A673 (cell line): ENCODE results near the gene NXPH3. TPM values are rescaled to one million over a fixed set of nuclear protein-coding genes. Genes with fewer than 3 reads are reported as not detected.

Experiments used
- BruUV-seq: library from RNA; stranded (reverse); fragments of 400-500 nt; replicated peaks from 2 replicates; lab custom pipeline; 2021; lab: Mats Ljungman, UMichigan
- CTCF ChIA-PET: fragments of 300-600 bp; sonication (Branson Sonifier 250); formaldehyde crosslinking; loops from one replicate; lab custom pipeline; 2022; ENCODE audit warnings: antibody characterized with exemption; lab: Charles Lee
- POLR2A ChIA-PET: fragments of 300-600 bp; sonication (Branson Sonifier 250); formaldehyde crosslinking; loops from one replicate; lab custom pipeline; 2022; ENCODE audit warnings: antibody characterized with exemption; ENCODE audit not compliant: low non-redundant PET; lab: Charles Lee
- DNase-seq: peaks from one replicate; pipeline ENCODE4 v3.0.0-alpha.2; 2015; ENCODE audit warnings: low spot score
- H3K27ac ChIP-seq: fragments of 200-600 bp; sonication (generic); 2 replicates; pipeline ENCODE4 v1.5.1; 2016; ENCODE audit warnings: mixed run types, low read depth, mild to moderate bottlenecking, mixed read lengths, antibody characterized with exemption, low read length; ENCODE audit not compliant: poor library complexity, severe bottlenecking
- H3K27me3 ChIP-seq: fragments of 200-600 bp; sonication (generic); replicated peaks from 2 replicates; pipeline ENCODE4 v1.6.1; 2017; ENCODE audit warnings: mixed run types, low read depth, mild to moderate bottlenecking, mixed read lengths, antibody characterized with exemption, low read length; ENCODE audit not compliant: insufficient read depth, poor library complexity
- H3K36me3 ChIP-seq: fragments of 200-600 bp; sonication (generic); 2 replicates; pipeline ENCODE4 v1.6.1; 2016; ENCODE audit warnings: mixed run types, mild to moderate bottlenecking, mixed read lengths, antibody characterized with exemption, low read length; ENCODE audit not compliant: insufficient read depth, poor library complexity, severe bottlenecking
- H3K4me1 ChIP-seq: fragments of 200-600 bp; sonication (generic); 2 replicates; pipeline ENCODE4 v1.6.1; 2017; ENCODE audit warnings: mixed run types, mild to moderate bottlenecking, mixed read lengths, antibody characterized with exemption, low read length; ENCODE audit not compliant: insufficient read depth, poor library complexity, severe bottlenecking
- H3K4me3 ChIP-seq: fragments of 200-600 bp; sonication (generic); 2 replicates; pipeline ENCODE4 v1.5.1; 2016; ENCODE audit warnings: low read depth, mixed run types, mild to moderate bottlenecking, mixed read lengths, low read length; ENCODE audit not compliant: poor library complexity, severe bottlenecking
- H3K9me3 ChIP-seq: fragments of 200-600 bp; sonication (generic); 2 replicates; pipeline ENCODE4 v1.6.1; 2016; ENCODE audit warnings: mixed run types, low read depth, mild to moderate bottlenecking, mixed read lengths, antibody characterized with exemption, low read length; ENCODE audit not compliant: poor library complexity, severe bottlenecking
- CTCF ChIP-seq: fragments of 300-800, 200-600 bp; sonication (generic); conservative IDR thresholded peaks from 2 replicates; pipeline ENCODE4 v1.5.1; 2017; ENCODE audit warnings: low read depth, mild to moderate bottlenecking, antibody characterized with exemption, low read length, moderate library complexity, mixed read lengths
- EZH2 ChIP-seq: fragments of 200-600 bp; sonication (generic); IDR thresholded peaks from 2 replicates; pipeline ENCODE4 v1.6.1; 2017; ENCODE audit warnings: borderline replicate concordance, low read depth, mild to moderate bottlenecking, mixed read lengths, antibody characterized with exemption, low read length; ENCODE audit not compliant: poor library complexity, severe bottlenecking
- intact Hi-C: fragments of 100-400 bp; cut with micrococcal nuclease; formaldehyde crosslinking; loops from one replicate; pipeline ENCODE4 v1.10.0; 2022; ENCODE audit not compliant: unreplicated experiment
- total RNA-seq: library from RNA; stranded (reverse); gene quantifications from 2 replicates; pipeline ENCODE4 v1.2.3, GENCODE V29; 2021

Gene NXPH3
- total RNA-seq, 1 experiment from 2014 or later = 0.21 TPM

GRCh38 chr17:49631496-49631895 lies 55.8 kb downstream of the NXPH3 start:
- POLR2A ChIA-PET = no interaction called here
- CTCF ChIA-PET = no interaction called here
- H3K4me1 ChIP-seq = peaks cover 17% of the 10 kb centered on the region

More at GRCh38 chr17:49631496-49631895, 55.8 kb downstream of the NXPH3 start:
- Histone ChIP-seq H3K4me3 (no peak overlapping the region), H3K9me3 (no peaks in the 10 kb centered on the region), H3K27ac (no peak overlapping the region), H3K27me3 (no peaks in the 10 kb centered on the region), H3K36me3 (no peaks in the 10 kb centered on the region)
- intact Hi-C loops = no loop called here
- no TSS peak for BruUV-seq
- TF ChIP-seq CTCF (no peak), EZH2 (no peak)
- no peak for DNase-seq

Other genes with a start within 250 kb of the NXPH3 start
- 32.1 and 41.5 TPM in 2 replicates for gene ZNF652, start 213.6 kb upstream of the NXPH3 start, total RNA-seq
- gene PHB1, start 161.0 kb upstream of the NXPH3 start, total RNA-seq = 430 and 451 TPM in 2 replicates
- gene NGFR, start 80.6 kb upstream of the NXPH3 start, total RNA-seq = 39.6 and 60.6 TPM in 2 replicates
- gene SPOP, start 102.2 kb downstream of the NXPH3 start, total RNA-seq = 53.4 and 66.6 TPM in 2 replicates
- gene SLC35B1, start 132.1 kb downstream of the NXPH3 start, total RNA-seq = 104 and 106 TPM in 2 replicates
- 10.1 and 10.8 TPM in 2 replicates for gene FAM117A, start 188.3 kb downstream of the NXPH3 start, total RNA-seq
- gene KAT7, start 212.8 kb downstream of the NXPH3 start, total RNA-seq = 94.0 and 96.2 TPM in 2 replicates